Body of pancreas (tissue), 4 donors: ENCODE data around the gene ISOC2.

ENCODE experiments used
- CTCF ChIP-seq, 7 experiments: fragments of 450-650 bp in 4 of 7; fragments of 200-600 bp in 3 of 7; sonication (generic) in 3 of 7; IDR thresholded peaks; one replicate each; pipeline ENCODE4 v1.5.1; 2016 to 2019; ENCODE audit warnings: antibody characterized with exemption in 7 of 7
- POLR2A ChIP-seq, 3 donors: fragments of 450-650 bp; IDR thresholded peaks; one replicate each; pipeline ENCODE4 v1.6.1; 2016; ENCODE audit warnings: antibody characterized with exemption in 3 of 3, mild to moderate bottlenecking in 2 of 3

GRCh38 chr19:55508120-55508519 is 46.7 kb upstream of the ISOC2 start:
- TF ChIP-seq POLR2A (IDR thresholded peaks at IDR 0.05) (no peak), CTCF (IDR thresholded peaks at IDR 0.05) (no peak)
